HL-60 (cell line): ENCODE results near the gene MZF1.

Experiments
- DNase-seq, 2 experiments: peaks; one replicate each; pipeline ENCODE4 v3.0.0-alpha.2; 2010 to 2020; ENCODE audit warnings: low read depth in 1 of 2, low spot score in 1 of 2
- H3K27ac ChIP-seq: fragments of 250-450 bp; sonication (Bioruptor Pico); replicated peaks from 2 replicates; pipeline ENCODE4 v1.5.1; 2020; ENCODE audit warnings: mild to moderate bottlenecking, moderate library complexity
- H3K27me3 ChIP-seq: fragments of 250-450 bp; sonication (Bioruptor Pico); 2 replicates; pipeline ENCODE4 v1.5.1; 2021; ENCODE audit warnings: mild to moderate bottlenecking, moderate library complexity; ENCODE audit not compliant: insufficient read depth, poor library complexity, severe bottlenecking
- H3K4me3 ChIP-seq: replicated peaks from 2 replicates; pipeline ENCODE4 v1.5.1; 2011; ENCODE audit warnings: mild to moderate bottlenecking, control low read depth, low read length; ENCODE audit not compliant: insufficient read depth
- CTCF ChIP-seq: IDR thresholded peaks from one replicate; pipeline ENCODE4 v1.5.1; 2011; ENCODE audit warnings: low read length, control low read depth, inconsistent platforms; ENCODE audit not compliant: insufficient read depth
- GABPA ChIP-seq: IDR thresholded peaks from 2 replicates; pipeline ENCODE4 v1.6.1; 2012; ENCODE audit warnings: low read depth
- POLR2AphosphoS5 ChIP-seq: IDR thresholded peaks from 2 replicates; pipeline ENCODE4 v1.6.1; 2012; ENCODE audit warnings: low read depth
- REST ChIP-seq: IDR thresholded peaks from 2 replicates; pipeline ENCODE4 v1.6.1; 2012; ENCODE audit warnings: low read depth; ENCODE audit not compliant: insufficient replicate concordance
- SPI1 ChIP-seq: IDR thresholded peaks from 2 replicates; pipeline ENCODE4 v1.6.1; 2012; ENCODE audit warnings: low read depth, mild to moderate bottlenecking, borderline replicate concordance

The MZF1 gene

GRCh38 chr19:58538257-58539168 is 34.6 kb downstream of the MZF1 start:
- DNase-seq, result no peak
- H3K27me3 ChIP-seq, result peaks cover 9% of the 10 kb centered on the region
- no peak overlapping the region for H3K27ac ChIP-seq
- H3K4me3 ChIP-seq, result no peak overlapping the region
- TF ChIP-seq GABPA (no peak), SPI1 (no peak), REST (no peak), POLR2AphosphoS5 (no peak), CTCF (no peak)

GRCh38 chr19:58536852-58537798 is 36.0 kb downstream of the MZF1 start:
- Histone ChIP-seq H3K4me3 (no peak overlapping the region), H3K27ac (no peak overlapping the region), H3K27me3 (peaks cover 9% of the 10 kb centered on the region)
- no peak for DNase-seq
- no peak for TF ChIP-seq REST

GRCh38 chr19:58535857-58536256 is 37.3 kb downstream of the MZF1 start:
- no peak overlapping the region for H3K4me3 ChIP-seq
- TF ChIP-seq POLR2AphosphoS5, result no peak
- TF ChIP-seq SPI1, result no peak
- no peak for TF ChIP-seq GABPA
- no peak for TF ChIP-seq CTCF
- TF ChIP-seq REST, result no peak
- peaks cover 9% of the 10 kb centered on the region for H3K27me3 ChIP-seq
- no peak overlapping the region for H3K27ac ChIP-seq
- no peak for DNase-seq
